SK-N-SH (cell line): ENCODE results near the gene MMP23B. TPM values are rescaled to one million over a fixed set of nuclear protein-coding genes. Genes with fewer than 3 reads are reported as not detected.

Experiments used
- CTCF ChIA-PET: fragments of 300-600, 350-600 bp; formaldehyde crosslinking; extraction: SDS; loops from one replicate; lab custom pipeline; 2021; lab: Yijun Ruan, JAX
- POLR2A ChIA-PET: fragments of 350-600 bp; sonication (Branson Sonifier 250); formaldehyde crosslinking; extraction: SDS; loops from one replicate; lab custom pipeline; 2020; ENCODE audit warnings: antibody characterized with exemption, inconsistent platforms; lab: Yijun Ruan, JAX
- DNase-seq: peaks from one replicate; pipeline ENCODE4 v3.0.0; 2012
- H2AFZ ChIP-seq: fragments of 200-600 bp; sonication (generic); 2 replicates; pipeline ENCODE4 v1.8.1; 2016; ENCODE audit warnings: antibody characterized with exemption, mild to moderate bottlenecking, low read depth
- H3F3A ChIP-seq: fragments of 200-600 bp; sonication (generic); replicated peaks from 2 replicates; pipeline ENCODE3; 2016; ENCODE audit warnings: antibody characterized with exemption, mild to moderate bottlenecking; ENCODE audit not compliant: insufficient read depth
- H3K27ac ChIP-seq, 2 experiments: fragments of 200-500 bp in 1 of 2; fragments of 200-600 bp in 1 of 2; sonication (Bioruptor generic) in 1 of 2; sonication (generic), shearing (Covaris generic) in 1 of 2; 2 replicates each; pipeline versions ENCODE4 v1.5.1 to v1.6.1; 2014 to 2016; ENCODE audit warnings: low read depth in 2 of 2, inconsistent platforms in 1 of 2, low read length in 1 of 2, mild to moderate bottlenecking in 1 of 2, mixed read lengths in 1 of 2
- H3K27me3 ChIP-seq: fragments of 200-600 bp; sonication (generic), shearing (Covaris generic); 2 replicates; pipeline ENCODE4 v1.6.1; 2016; ENCODE audit warnings: mixed run types; ENCODE audit not compliant: insufficient read depth
- H3K36me3 ChIP-seq, 2 experiments: fragments of 200-500 bp in 1 of 2; fragments of 200-600 bp in 1 of 2; sonication (Bioruptor generic) in 1 of 2; sonication (generic) in 1 of 2; replicated peaks in 1 of 2; 2 replicates each; pipeline versions ENCODE3 to v1.5.1; 2014 to 2016; ENCODE audit warnings: low read length in 1 of 2, mild to moderate bottlenecking in 1 of 2; ENCODE audit not compliant: insufficient read depth in 2 of 2, control insufficient read depth in 1 of 2
- H3K4me1 ChIP-seq, 2 experiments: fragments of 200-500 bp in 1 of 2; fragments of 200-600 bp in 1 of 2; sonication (Bioruptor generic) in 1 of 2; sonication (generic), shearing (Covaris generic) in 1 of 2; 2 replicates each; pipeline versions ENCODE4 v1.5.1 to v1.6.1; 2014 to 2016; ENCODE audit warnings: low read depth in 1 of 2, low read length in 1 of 2, mixed run types in 1 of 2; ENCODE audit not compliant: insufficient read depth in 2 of 2, control insufficient read depth in 1 of 2
- H3K4me2 ChIP-seq: fragments of 200-600 bp; sonication (generic), shearing (Covaris generic); 2 replicates; pipeline ENCODE4 v1.6.1; 2017; ENCODE audit warnings: mixed run types
- H3K4me3 ChIP-seq, 2 experiments: fragments of 200-500 bp in 1 of 2; fragments of 200-600 bp in 1 of 2; sonication (Bioruptor generic) in 1 of 2; sonication (generic), shearing (Covaris generic) in 1 of 2; 2 replicates each; pipeline versions ENCODE4 v1.5.1 to v1.8.1; 2014 to 2016; ENCODE audit warnings: low read depth in 2 of 2, inconsistent platforms in 1 of 2, low read length in 1 of 2, mild to moderate bottlenecking in 1 of 2, mixed read lengths in 1 of 2, moderate library complexity in 1 of 2
- H3K79me2 ChIP-seq: fragments of 200-600 bp; sonication (generic); 2 replicates; pipeline ENCODE4 v1.8.1; 2017; ENCODE audit warnings: mild to moderate bottlenecking; ENCODE audit not compliant: insufficient read depth
- H3K9ac ChIP-seq: fragments of 200-600 bp; sonication (generic); 2 replicates; pipeline ENCODE4 v1.6.1; 2017; ENCODE audit warnings: mixed run types
- H3K9me2 ChIP-seq: fragments of 200-600 bp; sonication (generic); 2 replicates; pipeline ENCODE4 v1.6.1; 2017; ENCODE audit warnings: mixed run types
- H3K9me3 ChIP-seq: fragments of 200-600 bp; sonication (generic); 2 replicates; pipeline ENCODE4 v1.6.1; 2017; ENCODE audit warnings: mixed run types, mild to moderate bottlenecking, moderate library complexity
- H4K20me1 ChIP-seq: fragments of 200-600 bp; sonication (generic); 2 replicates; pipeline ENCODE4 v1.6.1; 2017; ENCODE audit warnings: mild to moderate bottlenecking, mixed run types; ENCODE audit not compliant: insufficient read depth
- FOSL2 ChIP-seq: IDR thresholded peaks from 2 replicates; pipeline ENCODE4 v1.4.0; 2012; ENCODE audit warnings: low read depth, mild to moderate bottlenecking, moderate library complexity, borderline replicate concordance
- GABPA ChIP-seq: IDR thresholded peaks from 2 replicates; pipeline ENCODE4 v1.4.0; 2012; ENCODE audit warnings: low read depth, mild to moderate bottlenecking
- GATA2 ChIP-seq: sonication (generic); formaldehyde crosslinking; IDR thresholded peaks from 2 replicates; pipeline ENCODE4 v1.5.0; 2020; ENCODE audit warnings: mild to moderate bottlenecking, missing genetic modification reagents
- IRF3 ChIP-seq: fragments of 150-350 bp; IDR thresholded peaks from 2 replicates; pipeline ENCODE4 v1.6.1; 2016; ENCODE audit warnings: mild to moderate bottlenecking, low read depth, low read length
- MEF2A ChIP-seq: IDR thresholded peaks from 2 replicates; pipeline ENCODE4 v1.4.0; 2012; ENCODE audit warnings: low read depth, borderline replicate concordance
- NRF1 ChIP-seq: IDR thresholded peaks from 2 replicates; pipeline ENCODE4 v1.6.1; 2012; ENCODE audit warnings: low read depth, mild to moderate bottlenecking, low read length
- POLR2AphosphoS5 ChIP-seq: IDR thresholded peaks from 2 replicates; pipeline ENCODE4 v1.6.1; 2012; ENCODE audit warnings: low read depth, low read length
- RXRA ChIP-seq: IDR thresholded peaks from 2 replicates; pipeline ENCODE4 v1.4.0; 2012; ENCODE audit warnings: low read depth, mild to moderate bottlenecking, borderline replicate concordance
- SMC3 ChIP-seq: IDR thresholded peaks from 2 replicates; pipeline ENCODE4 v1.6.1; 2012; ENCODE audit warnings: low read depth, low read length, improper control_type of control experiment
- TCF12 ChIP-seq: IDR thresholded peaks from 2 replicates; pipeline ENCODE4 v1.4.0; 2012
- TEAD4 ChIP-seq: IDR thresholded peaks from 2 replicates; pipeline ENCODE4 v1.4.0; 2012; ENCODE audit warnings: mild to moderate bottlenecking, borderline replicate concordance; ENCODE audit not compliant: insufficient read depth
- USF1 ChIP-seq: IDR thresholded peaks from 2 replicates; pipeline ENCODE4 v1.4.0; 2012; ENCODE audit warnings: low read depth, borderline replicate concordance
- USF2 ChIP-seq: fragments of 150-350 bp; IDR thresholded peaks from 2 replicates; pipeline ENCODE4 v1.6.1; 2017; ENCODE audit warnings: antibody characterized with exemption, low read length, low read depth, borderline replicate concordance
- WGBS: methylation state at CpG from one replicate; pipeline ENCODE4 v1.1.6; 2017; ENCODE audit warnings: low lambda C conversion rate; 5-methylcytosine and 5-hydroxymethylcytosine counted together
- polyA plus RNA-seq, 3 experiments: library from polyadenylated mRNA; depleted of rRNA; stranded (reverse); fragments of >200 nt; gene quantifications; 2 replicates each; pipeline ENCODE4 v1.2.3, GENCODE V29; 2012
- TF ChIP-seq, protein P1 (sequence below): IDR thresholded peaks from 2 replicates; pipeline ENCODE4 v1.6.1; 2012; ENCODE audit warnings: mild to moderate bottlenecking, low read depth, low read length, moderate library complexity
- TF ChIP-seq, protein P2 (sequence below): IDR thresholded peaks from 2 replicates; pipeline ENCODE4 v1.4.0; 2012; ENCODE audit warnings: low read depth

The MMP23B gene
- polyA plus RNA-seq, 1 of the 3 experiments (the other 2 are of a cell fraction): 1.2 TPM

GRCh38 chr1:1670866-1671265 lies 38.9 kb downstream of the MMP23B start:
- H3K36me3 ChIP-seq: peaks cover 0 to 34% of the 10 kb centered on the region in 2 experiments
- H4K20me1 ChIP-seq: no peaks in the 10 kb centered on the region
- H3K4me1 ChIP-seq: no peaks in the 10 kb centered on the region; a peak in 1 of 4 replicates
- H2AFZ ChIP-seq: no peak overlapping the region
- WGBS: 95% methylated on average over 21 of the region's 24 CpGs
- no peaks in the 10 kb centered on the region for H3K79me2 ChIP-seq
- no peak overlapping the region for H3K4me2 ChIP-seq
- no peak overlapping the region for H3K9ac ChIP-seq
- H3K27me3 ChIP-seq: no peaks in the 10 kb centered on the region
- POLR2A ChIA-PET: no interaction called here
- H3F3A ChIP-seq: no peaks in the 10 kb centered on the region
- no peak overlapping the region for H3K4me3 ChIP-seq
- TF ChIP-seq NRF1: no peak
- TF ChIP-seq, protein P1, sequence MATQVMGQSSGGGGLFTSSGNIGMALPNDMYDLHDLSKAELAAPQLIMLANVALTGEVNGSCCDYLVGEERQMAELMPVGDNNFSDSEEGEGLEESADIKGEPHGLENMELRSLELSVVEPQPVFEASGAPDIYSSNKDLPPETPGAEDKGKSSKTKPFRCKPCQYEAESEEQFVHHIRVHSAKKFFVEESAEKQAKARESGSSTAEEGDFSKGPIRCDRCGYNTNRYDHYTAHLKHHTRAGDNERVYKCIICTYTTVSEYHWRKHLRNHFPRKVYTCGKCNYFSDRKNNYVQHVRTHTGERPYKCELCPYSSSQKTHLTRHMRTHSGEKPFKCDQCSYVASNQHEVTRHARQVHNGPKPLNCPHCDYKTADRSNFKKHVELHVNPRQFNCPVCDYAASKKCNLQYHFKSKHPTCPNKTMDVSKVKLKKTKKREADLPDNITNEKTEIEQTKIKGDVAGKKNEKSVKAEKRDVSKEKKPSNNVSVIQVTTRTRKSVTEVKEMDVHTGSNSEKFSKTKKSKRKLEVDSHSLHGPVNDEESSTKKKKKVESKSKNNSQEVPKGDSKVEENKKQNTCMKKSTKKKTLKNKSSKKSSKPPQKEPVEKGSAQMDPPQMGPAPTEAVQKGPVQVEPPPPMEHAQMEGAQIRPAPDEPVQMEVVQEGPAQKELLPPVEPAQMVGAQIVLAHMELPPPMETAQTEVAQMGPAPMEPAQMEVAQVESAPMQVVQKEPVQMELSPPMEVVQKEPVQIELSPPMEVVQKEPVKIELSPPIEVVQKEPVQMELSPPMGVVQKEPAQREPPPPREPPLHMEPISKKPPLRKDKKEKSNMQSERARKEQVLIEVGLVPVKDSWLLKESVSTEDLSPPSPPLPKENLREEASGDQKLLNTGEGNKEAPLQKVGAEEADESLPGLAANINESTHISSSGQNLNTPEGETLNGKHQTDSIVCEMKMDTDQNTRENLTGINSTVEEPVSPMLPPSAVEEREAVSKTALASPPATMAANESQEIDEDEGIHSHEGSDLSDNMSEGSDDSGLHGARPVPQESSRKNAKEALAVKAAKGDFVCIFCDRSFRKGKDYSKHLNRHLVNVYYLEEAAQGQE: no peak
- TF ChIP-seq USF1: no peak
- no peak for TF ChIP-seq POLR2AphosphoS5
- TF ChIP-seq GABPA: no peak
- no peak for TF ChIP-seq TCF12
- TF ChIP-seq, protein P2, sequence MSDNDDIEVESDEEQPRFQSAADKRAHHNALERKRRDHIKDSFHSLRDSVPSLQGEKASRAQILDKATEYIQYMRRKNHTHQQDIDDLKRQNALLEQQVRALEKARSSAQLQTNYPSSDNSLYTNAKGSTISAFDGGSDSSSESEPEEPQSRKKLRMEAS: no peak
- TF ChIP-seq MEF2A: no peak
- no peak for TF ChIP-seq IRF3
- TF ChIP-seq SMC3: no peak
- TF ChIP-seq USF2: no peak
- no peak for TF ChIP-seq RXRA
- TF ChIP-seq GATA2 (CRISPR knock-in tag): no peak
- no peak for TF ChIP-seq TEAD4
- no peak for TF ChIP-seq FOSL2
- H3K9me2 ChIP-seq: no peaks in the 10 kb centered on the region
- no peak overlapping the region for H3K27ac ChIP-seq
- no peak for DNase-seq
- CTCF ChIA-PET: no interaction called here
- H3K9me3 ChIP-seq: no peaks in the 10 kb centered on the region
